Liver (tissue), 3 donors: ENCODE results near the gene DOCK1.

Experiments used
- EGR1 ChIP-seq, 2 donors: IDR thresholded peaks; 2 replicates each; pipeline ENCODE4 v1.6.1; 2016 to 2018; ENCODE audit warnings: antibody characterized with exemption in 2 of 2, low read depth in 2 of 2
- GABPA ChIP-seq, 2 donors: IDR thresholded peaks in 1 of 2; conservative IDR thresholded peaks in 1 of 2; 2 replicates each; pipeline ENCODE4 v1.6.1; 2016; ENCODE audit warnings: antibody characterized with exemption in 2 of 2, mild to moderate bottlenecking in 1 of 2, moderate library complexity in 1 of 2
- JUND ChIP-seq, 2 donors: IDR thresholded peaks; 2 replicates each; pipeline ENCODE4 v1.6.1; 2016; ENCODE audit warnings: antibody characterized with exemption in 2 of 2
- SP1 ChIP-seq: IDR thresholded peaks from 2 replicates; pipeline ENCODE4 v1.6.1; 2018; ENCODE audit warnings: antibody characterized with exemption, mild to moderate bottlenecking
- TAF1 ChIP-seq: conservative IDR thresholded peaks from 2 replicates; pipeline ENCODE4 v1.6.1; 2016; ENCODE audit warnings: antibody characterized with exemption, mild to moderate bottlenecking
- TF ChIP-seq, protein P1 (sequence below): fragments of 150-350 bp; IDR thresholded peaks from 2 replicates; pipeline ENCODE4 v1.5.1; 2017; ENCODE audit warnings: improper control_type of control experiment, low read depth, low read length; ENCODE audit not compliant: missing input control
- TF ChIP-seq, protein P2 (sequence below): IDR thresholded peaks from 2 replicates; pipeline ENCODE4 v1.6.1; 2016; ENCODE audit warnings: antibody characterized with exemption
- donor health status: healthy.
- donor health status: healthy.

DNA sequence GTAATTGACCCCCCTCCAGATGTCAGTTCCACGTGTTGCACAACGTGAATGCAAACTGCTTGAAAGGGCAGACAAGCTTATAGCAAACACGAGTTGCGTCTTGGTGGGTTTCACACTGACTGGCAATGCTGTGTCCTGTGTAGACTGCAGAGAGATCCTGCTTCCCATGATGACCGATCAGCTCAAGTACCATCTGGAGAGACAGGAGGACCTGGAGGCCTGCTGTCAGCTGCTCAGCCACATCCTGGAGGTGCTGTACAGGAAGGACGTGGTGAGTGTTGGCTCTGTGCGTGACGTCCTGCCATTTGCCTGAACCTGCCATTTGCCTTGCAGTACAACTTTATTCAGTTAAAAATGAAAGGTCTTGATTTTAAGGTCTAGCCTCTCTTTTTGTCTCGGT, 220.1 kb downstream of the DOCK1 start:
- TF ChIP-seq, protein P1, sequence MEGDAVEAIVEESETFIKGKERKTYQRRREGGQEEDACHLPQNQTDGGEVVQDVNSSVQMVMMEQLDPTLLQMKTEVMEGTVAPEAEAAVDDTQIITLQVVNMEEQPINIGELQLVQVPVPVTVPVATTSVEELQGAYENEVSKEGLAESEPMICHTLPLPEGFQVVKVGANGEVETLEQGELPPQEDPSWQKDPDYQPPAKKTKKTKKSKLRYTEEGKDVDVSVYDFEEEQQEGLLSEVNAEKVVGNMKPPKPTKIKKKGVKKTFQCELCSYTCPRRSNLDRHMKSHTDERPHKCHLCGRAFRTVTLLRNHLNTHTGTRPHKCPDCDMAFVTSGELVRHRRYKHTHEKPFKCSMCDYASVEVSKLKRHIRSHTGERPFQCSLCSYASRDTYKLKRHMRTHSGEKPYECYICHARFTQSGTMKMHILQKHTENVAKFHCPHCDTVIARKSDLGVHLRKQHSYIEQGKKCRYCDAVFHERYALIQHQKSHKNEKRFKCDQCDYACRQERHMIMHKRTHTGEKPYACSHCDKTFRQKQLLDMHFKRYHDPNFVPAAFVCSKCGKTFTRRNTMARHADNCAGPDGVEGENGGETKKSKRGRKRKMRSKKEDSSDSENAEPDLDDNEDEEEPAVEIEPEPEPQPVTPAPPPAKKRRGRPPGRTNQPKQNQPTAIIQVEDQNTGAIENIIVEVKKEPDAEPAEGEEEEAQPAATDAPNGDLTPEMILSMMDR = no peak
- no peak for TF ChIP-seq JUND (IDR thresholded peaks at IDR 0.05)
- TF ChIP-seq TAF1 = no peak
- TF ChIP-seq, protein P2, sequence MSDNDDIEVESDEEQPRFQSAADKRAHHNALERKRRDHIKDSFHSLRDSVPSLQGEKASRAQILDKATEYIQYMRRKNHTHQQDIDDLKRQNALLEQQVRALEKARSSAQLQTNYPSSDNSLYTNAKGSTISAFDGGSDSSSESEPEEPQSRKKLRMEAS = no peak
- no peak for TF ChIP-seq GABPA (IDR thresholded peaks at IDR 0.05 in 1 of 2, conservative IDR thresholded peaks at IDR 0.05 in 1 of 2)
- no peak for TF ChIP-seq EGR1 (IDR thresholded peaks at IDR 0.05; ENCODE audit: low read depth in 2 of 2)
- no peak for TF ChIP-seq SP1
